Purkinje cell (primary cell): ENCODE data around the gene TTC38. TPM values are rescaled to one million over a fixed set of nuclear protein-coding genes. Genes with fewer than 3 reads are reported as not detected.

Source experiments
- polyA plus RNA-seq: library from polyadenylated mRNA; unstranded; fragments of >200 nt; fragmentation: Nextera tagmentation; gene quantifications from 2 replicates; pipeline ENCODE4 v1.2.1, GENCODE V29; 2014

TTC38 gene
- 1.3 and 2.1 TPM in 2 replicates for polyA plus RNA-seq

DNA sequence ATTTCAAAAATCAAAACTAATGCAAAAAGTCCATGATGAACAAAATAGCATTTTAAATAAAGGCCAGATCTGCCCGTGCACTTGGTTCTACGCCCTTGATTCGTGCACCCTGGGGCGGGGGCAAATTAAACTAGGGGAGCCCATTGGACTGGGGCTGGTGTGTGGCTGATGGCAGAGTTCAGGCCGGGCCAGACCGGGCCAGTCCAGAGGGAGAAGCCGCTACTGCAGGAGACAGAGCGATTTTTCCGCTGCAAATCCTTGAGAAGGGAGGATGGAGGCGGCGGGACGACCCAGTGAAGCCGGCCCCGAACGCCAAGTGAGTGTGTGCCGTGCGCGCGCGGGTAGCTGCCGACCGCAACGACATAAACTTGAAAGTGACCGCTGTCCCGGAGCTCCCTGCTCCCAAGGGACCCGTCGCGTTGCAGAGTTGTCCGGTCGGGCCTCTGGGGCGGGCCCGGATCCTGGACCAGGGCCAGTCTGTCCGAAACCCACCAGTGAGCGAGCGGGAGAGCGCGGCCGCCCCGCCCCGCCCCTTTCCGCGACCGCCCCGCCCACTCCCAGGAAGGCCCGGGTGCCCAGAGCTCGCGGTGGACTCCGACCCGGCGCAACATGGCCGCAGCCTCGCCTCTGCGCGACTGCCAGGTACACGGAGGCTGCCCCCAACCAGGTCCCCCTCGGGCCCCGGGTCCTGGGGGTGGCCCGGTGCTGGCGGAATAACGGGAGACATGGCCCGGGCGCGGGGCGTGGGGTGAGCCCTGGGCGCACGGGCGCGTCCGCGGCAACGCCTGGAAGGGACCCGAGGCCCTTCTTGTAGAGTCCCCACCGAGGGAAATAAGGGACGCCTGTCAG lies at the start of gene TTC38:
TTC38 (plus strand) TSS at position 578 of the 849 bp plus-strand sequence; CDS start at position 610, 32 bp downstream.

DNA sequence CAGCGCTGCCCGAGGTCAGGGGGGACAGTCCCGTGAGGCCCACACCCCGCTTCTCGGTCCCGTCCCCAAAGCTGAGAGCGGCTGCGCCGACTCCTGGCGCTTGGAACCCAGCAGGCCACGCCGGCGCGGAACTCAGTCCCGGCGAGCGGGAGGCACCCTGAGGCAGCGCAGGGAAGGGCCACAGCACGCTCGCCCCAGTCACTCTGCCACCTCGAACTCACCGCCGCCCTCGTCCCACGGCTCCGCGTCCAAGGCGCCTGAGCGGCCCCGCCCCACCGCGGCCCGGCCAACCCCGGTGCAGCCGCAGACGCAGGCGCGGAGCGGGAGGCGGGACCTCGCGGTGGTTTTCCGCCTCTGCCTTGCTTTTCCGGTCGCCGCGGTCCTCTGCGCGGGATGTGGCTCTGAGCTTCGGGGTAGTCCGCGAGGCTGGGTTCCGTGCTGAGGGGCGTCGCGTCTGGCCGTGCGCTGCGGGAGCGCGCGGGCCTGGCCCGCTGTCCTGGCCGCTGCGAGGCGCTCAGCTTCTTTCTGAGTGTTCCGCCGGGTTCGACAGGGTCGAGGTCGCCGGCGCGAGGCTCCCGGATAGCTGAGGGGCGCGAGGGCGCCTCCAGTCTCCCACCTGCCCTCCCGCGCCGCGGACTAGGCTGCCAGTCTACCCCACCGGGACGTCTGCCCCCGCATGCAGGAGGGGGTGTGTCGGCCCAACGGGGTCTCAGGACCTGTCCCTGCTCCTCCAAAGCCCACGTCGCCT lies 17.6 kb upstream of the TTC38 start, which contains the start of gene CDPF1:
CDPF1 (minus strand) TSS at position 259 of the 748 bp plus-strand sequence. CDS start 2,009 bp downstream, outside the sequence.

DNA sequence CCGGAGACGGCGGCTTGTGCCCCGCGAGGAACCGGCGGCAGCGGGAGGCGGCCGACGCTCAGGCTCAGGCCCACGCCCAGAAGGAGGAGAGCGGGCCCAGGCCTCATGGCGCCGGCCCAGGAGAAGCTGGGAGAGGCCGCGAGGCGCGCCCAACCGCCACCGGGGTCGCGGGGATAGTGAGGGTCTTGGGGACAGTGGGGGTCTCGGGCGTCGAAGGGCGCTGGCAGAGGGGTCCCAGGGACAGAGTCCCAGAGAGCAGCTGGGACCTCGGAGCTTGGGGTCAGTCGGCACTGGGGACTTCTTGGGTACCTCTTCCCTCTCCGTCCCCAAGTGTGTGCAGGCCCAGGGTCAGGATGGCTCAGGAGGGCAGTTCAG lies 4.6 kb upstream of the TTC38 start, which contains the start of gene PKDREJ:
PKDREJ (minus strand) TSS at position 128 of the 375 bp plus-strand sequence; CDS start at position 107, 21 bp downstream.

GRCh38 chr22:46296257-46297150 lies 28.7 kb downstream of the TTC38 start, which contains the start of gene GTSE1:
Gene GTSE1, plus strand, starts transcription at chr22:46296870. Its CDS starts 531 bp downstream, at chr22:46297401.

DNA sequence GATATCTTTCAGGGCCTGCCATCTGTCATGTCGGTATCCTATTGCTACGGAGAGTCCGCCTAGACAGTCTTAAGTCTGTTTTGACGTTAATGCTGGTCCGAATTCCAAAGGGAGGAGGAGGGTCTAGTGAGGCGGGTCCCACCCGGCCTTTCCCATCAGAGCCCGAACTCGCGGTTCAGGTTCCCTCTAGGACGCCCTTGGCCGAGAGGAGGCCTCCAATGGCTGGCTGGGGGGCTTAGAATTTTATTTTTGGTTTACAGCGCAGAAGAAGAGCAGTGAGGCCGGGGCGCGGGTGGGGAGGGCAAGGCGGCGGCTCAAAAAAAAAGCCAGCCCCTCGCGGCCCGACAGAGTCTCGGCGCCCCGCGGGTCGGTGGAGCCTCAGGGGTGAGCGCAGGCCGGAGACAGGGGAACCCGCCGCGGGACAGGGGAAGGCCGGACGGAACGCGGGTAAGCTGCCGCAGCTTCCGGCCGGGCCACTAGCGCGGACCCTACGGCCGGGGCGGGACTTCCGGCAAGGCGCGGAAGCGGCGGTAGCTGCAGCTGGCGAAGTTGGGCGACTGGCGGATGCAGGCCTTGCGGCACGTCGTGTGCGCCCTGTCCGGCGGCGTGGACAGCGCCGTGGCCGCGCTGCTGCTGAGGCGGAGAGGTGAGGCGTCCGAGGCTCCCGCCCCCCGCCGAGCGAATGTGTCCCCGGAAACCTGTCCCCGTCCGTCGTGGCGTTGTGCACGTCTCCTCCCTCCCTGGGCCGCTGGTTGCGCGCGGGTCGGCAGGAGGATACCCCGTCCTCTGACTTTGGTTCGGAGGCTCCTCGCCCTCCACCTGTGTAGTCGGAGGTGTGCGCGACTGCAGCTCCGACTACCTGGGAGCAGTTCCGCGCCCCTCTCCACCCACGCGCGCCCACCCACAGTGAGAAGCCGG lies 67.7 kb downstream of the TTC38 start, which contains the start of gene TRMU:
TRMU (plus strand) TSS at position 514 of the 918 bp plus-strand sequence; CDS start at position 565, 51 bp downstream.

Other genes starting within 250 kb of the TTC38 start
- gene PPARA, start 117.5 kb upstream of the TTC38 start, polyA plus RNA-seq, result 0.71 and 1.4 TPM in 2 replicates
- gene CDPF1, start 17.7 kb upstream of the TTC38 start, polyA plus RNA-seq, result 0.93 and 1.6 TPM in 2 replicates
- not detected in 2 replicates for gene PKDREJ, start 4.7 kb upstream of the TTC38 start, polyA plus RNA-seq
- gene GTSE1, start 28.9 kb downstream of the TTC38 start, polyA plus RNA-seq, result not detected in 2 replicates
- 2.4 and 2.9 TPM in 2 replicates for gene TRMU, start 67.7 kb downstream of the TTC38 start, polyA plus RNA-seq